ENCODE measurements around the gene NOS3. TPM values are rescaled to one million over a fixed set of nuclear protein-coding genes. Genes with fewer than 3 reads are reported as not detected.

The NOS3 gene
- total and polyA plus RNA-seq, 2 of the 13 experiments (the other 11 are each of a cell fraction or from before 2014, with no cell fraction given): 3.7 to 7.5 TPM

DNA sequence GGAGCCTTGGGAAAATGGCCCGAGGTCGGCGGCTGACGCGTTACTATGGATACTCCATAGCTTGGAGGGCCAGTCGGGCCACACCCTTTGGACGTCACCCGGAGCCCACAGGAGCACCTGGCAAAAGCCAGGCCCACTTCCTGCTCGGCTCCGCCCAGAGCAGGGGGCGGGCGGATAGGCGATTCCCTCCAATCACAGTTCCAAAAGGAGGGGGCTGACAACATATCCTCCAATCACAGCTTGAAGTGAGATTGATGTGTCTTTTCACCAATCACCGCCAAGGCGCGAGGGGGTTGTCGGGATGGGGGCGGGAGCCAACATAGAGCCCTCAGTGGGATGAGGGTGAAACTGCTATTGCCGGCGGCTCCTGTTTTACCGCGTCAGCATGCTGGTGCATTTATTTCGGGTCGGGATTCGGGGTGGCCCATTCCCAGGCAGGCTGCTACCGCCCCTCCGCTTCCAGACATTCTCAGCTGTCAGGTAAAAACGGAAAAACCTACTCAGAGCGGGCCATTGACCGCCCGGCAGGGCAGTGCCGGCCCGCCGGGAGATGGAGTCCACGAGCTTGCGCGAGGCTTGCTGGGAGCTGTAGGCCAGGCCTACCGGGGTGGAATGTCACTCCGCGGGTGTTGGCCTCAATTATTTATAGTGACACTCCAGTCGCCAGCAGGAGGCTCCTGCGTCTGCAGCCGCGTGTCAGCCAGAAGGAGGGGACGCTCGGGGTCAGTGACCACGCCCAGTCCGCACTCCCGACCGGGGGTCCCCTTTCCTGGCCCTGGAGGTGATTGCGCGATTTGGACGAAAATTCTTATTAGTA is 37.5 kb downstream of the NOS3 start, which contains the start of gene ABCB8 (continued):
- TF ChIP-seq, protein P1, sequence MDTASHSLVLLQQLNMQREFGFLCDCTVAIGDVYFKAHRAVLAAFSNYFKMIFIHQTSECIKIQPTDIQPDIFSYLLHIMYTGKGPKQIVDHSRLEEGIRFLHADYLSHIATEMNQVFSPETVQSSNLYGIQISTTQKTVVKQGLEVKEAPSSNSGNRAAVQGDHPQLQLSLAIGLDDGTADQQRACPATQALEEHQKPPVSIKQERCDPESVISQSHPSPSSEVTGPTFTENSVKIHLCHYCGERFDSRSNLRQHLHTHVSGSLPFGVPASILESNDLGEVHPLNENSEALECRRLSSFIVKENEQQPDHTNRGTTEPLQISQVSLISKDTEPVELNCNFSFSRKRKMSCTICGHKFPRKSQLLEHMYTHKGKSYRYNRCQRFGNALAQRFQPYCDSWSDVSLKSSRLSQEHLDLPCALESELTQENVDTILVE (CRISPR knock-in tag; IDR thresholded peaks at IDR 0.05): peak; percentile 58; the same call in 1 of the 2 replicates
- TF ChIP-seq ZNF12 (CRISPR knock-in tag; IDR thresholded peaks at IDR 0.05): no peak
- TF ChIP-seq, protein P2, sequence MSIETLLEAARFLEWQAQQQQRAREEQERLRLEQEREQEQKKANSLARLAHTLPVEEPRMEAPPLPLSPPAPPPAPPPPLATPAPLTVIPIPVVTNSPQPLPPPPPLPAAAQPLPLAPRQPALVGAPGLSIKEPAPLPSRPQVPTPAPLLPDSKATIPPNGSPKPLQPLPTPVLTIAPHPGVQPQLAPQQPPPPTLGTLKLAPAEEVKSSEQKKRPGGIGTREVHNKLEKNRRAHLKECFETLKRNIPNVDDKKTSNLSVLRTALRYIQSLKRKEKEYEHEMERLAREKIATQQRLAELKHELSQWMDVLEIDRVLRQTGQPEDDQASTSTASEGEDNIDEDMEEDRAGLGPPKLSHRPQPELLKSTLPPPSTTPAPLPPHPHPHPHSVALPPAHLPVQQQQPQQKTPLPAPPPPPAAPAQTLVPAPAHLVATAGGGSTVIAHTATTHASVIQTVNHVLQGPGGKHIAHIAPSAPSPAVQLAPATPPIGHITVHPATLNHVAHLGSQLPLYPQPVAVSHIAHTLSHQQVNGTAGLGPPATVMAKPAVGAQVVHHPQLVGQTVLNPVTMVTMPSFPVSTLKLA (IDR thresholded peaks at IDR 0.05): no peak; the same call in 1 of the 2 replicates
- no peak for TF ChIP-seq ISX (CRISPR knock-in tag; conservative IDR thresholded peaks at IDR 0.05)
- TF ChIP-seq ZNF205 (CRISPR knock-in tag; IDR thresholded peaks at IDR 0.05): no peak
- TF ChIP-seq JARID2 (CRISPR knock-in tag; IDR thresholded peaks at IDR 0.05; ENCODE audit: insufficient replicate concordance): peak; percentile 11
- 0 out of 2 replicates have a peak, but pooled peaks have one; percentile 54 for TF ChIP-seq HMGXB3 (CRISPR knock-in tag; IDR thresholded peaks at IDR 0.05; ENCODE audit: borderline replicate concordance)
- no peak; the same call in 1 of the 2 replicates for TF ChIP-seq FOXK1 (CRISPR knock-in tag; IDR thresholded peaks at IDR 0.05; ENCODE audit: borderline replicate concordance, low read depth)
- no peak for TF ChIP-seq ZNF101 (CRISPR knock-in tag; IDR thresholded peaks at IDR 0.05; ENCODE audit: borderline replicate concordance, low read depth)
- TF ChIP-seq ZNF790 (CRISPR knock-in tag; IDR thresholded peaks at IDR 0.05; ENCODE audit: borderline replicate concordance): no peak
- TF ChIP-seq ZBTB21 (CRISPR knock-in tag; IDR thresholded peaks at IDR 0.05): no peak
- no peak for TF ChIP-seq GLMP (CRISPR knock-in tag; IDR thresholded peaks at IDR 0.05; ENCODE audit: borderline replicate concordance)
- TF ChIP-seq ZNF496 (CRISPR knock-in tag; IDR thresholded peaks at IDR 0.05; ENCODE audit: insufficient replicate concordance): no peak
- TF ChIP-seq SNAPC2 (CRISPR knock-in tag; IDR thresholded peaks at IDR 0.05): no peak
- peak; percentile 97 for TF ChIP-seq NFYB (CRISPR knock-in tag; IDR thresholded peaks at IDR 0.05)
- TF ChIP-seq HDAC1 (CRISPR knock-in tag; IDR thresholded peaks at IDR 0.05): peak; percentile 83
- no peak for TF ChIP-seq NFE2L2 (IDR thresholded peaks at IDR 0.05; ENCODE audit: low read length)
- no peak for TF ChIP-seq ZNF724P (CRISPR knock-in tag; IDR thresholded peaks at IDR 0.05; ENCODE audit: borderline replicate concordance)
- no peak for TF ChIP-seq ZNF678 (CRISPR knock-in tag; IDR thresholded peaks at IDR 0.05)
- TF ChIP-seq MEF2D (CRISPR knock-in tag; IDR thresholded peaks at IDR 0.05): peak; percentile 59; the same call in 1 of the 2 replicates
- TF ChIP-seq ARNTL (CRISPR knock-in tag; IDR thresholded peaks at IDR 0.05): no peak
- no peak for TF ChIP-seq POLR2AphosphoS2 (IDR thresholded peaks at IDR 0.05; ENCODE audit: low read depth, low read length)
- no peak for TF ChIP-seq KDM6A (CRISPR knock-in tag; IDR thresholded peaks at IDR 0.05; ENCODE audit: low read depth)
